Fibroblast of villous mesenchyme (primary cell): ENCODE results near the gene ATP6V0A1. TPM values are rescaled to one million over a fixed set of nuclear protein-coding genes. Genes with fewer than 3 reads are reported as not detected.

Experiments
- DNase-seq: peaks from one replicate; pipeline ENCODE4 v3.0.0-alpha.2; 2010; ENCODE audit warnings: low read depth
- H3K4me3 ChIP-seq: 2 replicates; pipeline ENCODE4 v1.5.1; 2011; ENCODE audit warnings: low read depth, mild to moderate bottlenecking, low read length
- CTCF ChIP-seq: IDR thresholded peaks from 2 replicates; pipeline ENCODE4 v1.5.1; 2012; ENCODE audit warnings: low read depth, mild to moderate bottlenecking, low read length; ENCODE audit not compliant: insufficient read depth
- total RNA-seq: library from RNA; depleted of rRNA; stranded (reverse); fragments of >200 nt; gene quantifications from 2 replicates; pipeline ENCODE4 v1.2.3, GENCODE V29; 2012

The ATP6V0A1 gene
- total RNA-seq, 1 donor = 82.5 TPM

GRCh38 chr17:42456223-42457106, 2.2 kb upstream of the ATP6V0A1 start:
- TF ChIP-seq CTCF = no peak
- peak overlapping the region; percentile 19 for H3K4me3 ChIP-seq
- peak; percentile 92 for DNase-seq

GRCh38 chr17:42457107-42457792, 1.4 kb upstream of the ATP6V0A1 start:
- TF ChIP-seq CTCF = no peak
- no peak overlapping the region for H3K4me3 ChIP-seq
- peak; percentile 16 for DNase-seq

- TF ChIP-seq CTCF = peak; percentile 26
- peak overlapping the region; percentile 77 for H3K4me3 ChIP-seq
- peak; percentile 79 for DNase-seq
Observed at GRCh38 chr17:42459256-42459800, 650 bp downstream of the ATP6V0A1 start.

- DNase-seq = peak; percentile 76
- no peak for TF ChIP-seq CTCF
Observed at GRCh38 chr17:42459801-42460281, 1.2 kb downstream of the ATP6V0A1 start.

GRCh38 chr17:42460371-42460770, 1.7 kb downstream of the ATP6V0A1 start:
- DNase-seq = peak; percentile 24

More at GRCh38 chr17:42459801-42460281, 1.2 kb downstream of the ATP6V0A1 start:
- H3K4me3 ChIP-seq = peak overlapping the region; percentile 77

GRCh38 chr17:42463976-42464400, 5.3 kb downstream of the ATP6V0A1 start:
- no peak for TF ChIP-seq CTCF
- no peak overlapping the region for H3K4me3 ChIP-seq

More at GRCh38 chr17:42460371-42460770, 1.7 kb downstream of the ATP6V0A1 start:
- peak overlapping the region; percentile 77 for H3K4me3 ChIP-seq
- TF ChIP-seq CTCF = no peak

More at GRCh38 chr17:42463976-42464400, 5.3 kb downstream of the ATP6V0A1 start:
- no peak for DNase-seq
